Spleen (tissue), 7 donors: ENCODE measurements around the gene LRRC75A.

Experiments used
- CTCF ChIP-seq, 11 experiments: fragments of 200-600 bp in 7 of 11; fragments of 450-650 bp in 4 of 11; sonication (generic) in 4 of 11; IDR thresholded peaks in 8 of 11; conservative IDR thresholded peaks in 3 of 11; 1 replicate in 7 of 11; 2 replicates in 4 of 11; pipeline versions ENCODE4 v1.4.0 to v1.8.0; 2016 to 2021; ENCODE audit warnings: antibody characterized with exemption in 11 of 11, inconsistent platforms in 4 of 11, mild to moderate bottlenecking in 1 of 11
- POLR2A ChIP-seq, 3 donors: fragments of 450-650 bp; IDR thresholded peaks; one replicate each; pipeline ENCODE4 v1.5.1; 2017; ENCODE audit warnings: antibody characterized with exemption in 3 of 3, mild to moderate bottlenecking in 1 of 3
- POLR2AphosphoS5 ChIP-seq, 3 donors: sonication (generic); formaldehyde crosslinking; IDR thresholded peaks; one replicate each; pipeline ENCODE4 v1.5.1; 2017; ENCODE audit warnings: antibody characterized with exemption in 3 of 3
- donor health status: DM: no; HTN: no; CAD: no; lungs with moderate emphysema.
- donor health status: DM: no; HTN: no; CAD: no.
- donor health status: DM: no; HTN: no; CAD: no.

GRCh38 chr17:16465052-16465312 is 27.0 kb downstream of the LRRC75A start:
- no peak for TF ChIP-seq POLR2AphosphoS5 (IDR thresholded peaks at IDR 0.05)
- TF ChIP-seq CTCF (IDR thresholded peaks at IDR 0.05 in 8 of 11, conservative IDR thresholded peaks at IDR 0.05 in 3 of 11): no peak
- TF ChIP-seq POLR2A (IDR thresholded peaks at IDR 0.05): no peak
